IPS-18c (cell line): ENCODE measurements around the gene HRNR.

Source experiments
- H3K4me3 ChIP-seq: 2 replicates; pipeline ENCODE4 v1.7.0; 2013; ENCODE audit warnings: low read depth, mild to moderate bottlenecking, low read length, moderate library complexity; ENCODE audit not compliant: insufficient read depth
- H3K9me3 ChIP-seq: one replicate; pipeline ENCODE4 v1.6.1; 2013; ENCODE audit warnings: mild to moderate bottlenecking, low read length, moderate library complexity; ENCODE audit not compliant: control insufficient read depth, insufficient read depth

HRNR gene

GRCh38 chr1:152165286-152166077 is 58.5 kb downstream of the HRNR start:
- no peak overlapping the region for H3K4me3 ChIP-seq
- H3K9me3 ChIP-seq, result no peaks in the 10 kb centered on the region

- Histone ChIP-seq H3K9me3 (no peaks in the 10 kb centered on the region), H3K4me3 (no peak overlapping the region)
Measured at GRCh38 chr1:152164517-152165136, 59.4 kb downstream of the HRNR start.

- Histone ChIP-seq H3K4me3 (no peak overlapping the region), H3K9me3 (no peaks in the 10 kb centered on the region)
Measured at GRCh38 chr1:152162792-152163463, 61.1 kb downstream of the HRNR start.
